ENCODE data around the gene ANKS1B.
A peak's percentile ranks its signal among the peaks of the same experiment; 100 is the strongest.

The ANKS1B gene

GRCh38 chr12:99152337-99152736 is 832.4 kb downstream of the ANKS1B start:
- DNase-seq = no peak

DNA sequence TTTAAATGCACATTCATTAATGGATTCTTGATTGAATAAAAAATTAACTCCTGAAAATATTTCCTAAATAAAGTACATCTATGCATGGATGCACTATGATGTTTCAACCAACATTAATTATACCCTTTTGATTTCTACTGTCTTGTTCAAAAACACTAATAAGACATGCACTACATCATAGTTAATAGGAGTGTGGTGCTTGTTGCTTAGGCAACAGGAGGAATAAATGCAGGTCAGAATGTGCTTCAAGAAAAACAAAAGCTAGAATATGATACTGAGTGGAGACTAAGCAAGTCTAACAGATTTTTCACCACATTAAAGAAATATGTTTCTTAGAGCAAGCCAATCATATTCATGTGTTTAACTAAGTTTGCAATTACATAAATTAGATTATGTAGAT is 833.0 kb downstream of the ANKS1B start:
- DNase-seq = no peak

- DNase-seq = peak in 3 of 4 experiments; percentile 15 to 43 (median 39)
Observed at GRCh38 chr12:99147130-99147529, 837.6 kb downstream of the ANKS1B start.

DNA sequence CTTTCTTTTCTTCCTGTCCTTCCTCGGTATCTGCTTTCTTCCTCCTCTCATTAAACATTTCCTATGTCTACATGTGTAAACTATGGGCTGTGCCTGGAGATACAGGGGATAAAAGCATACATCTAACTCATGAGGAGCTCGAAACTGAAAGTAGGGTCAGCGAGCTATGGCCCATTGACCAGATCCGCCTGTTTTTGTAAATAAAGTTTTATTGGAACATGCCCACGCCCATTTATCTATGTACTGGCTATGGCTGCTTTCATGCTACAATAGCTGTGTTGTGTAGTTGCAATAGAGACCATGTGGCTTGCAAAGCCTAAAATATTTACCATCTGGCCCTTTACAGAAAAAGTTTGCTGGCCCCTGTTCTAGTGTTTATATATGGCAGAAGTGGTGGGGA is 838.0 kb downstream of the ANKS1B start:
- DNase-seq = no peak

DNA sequence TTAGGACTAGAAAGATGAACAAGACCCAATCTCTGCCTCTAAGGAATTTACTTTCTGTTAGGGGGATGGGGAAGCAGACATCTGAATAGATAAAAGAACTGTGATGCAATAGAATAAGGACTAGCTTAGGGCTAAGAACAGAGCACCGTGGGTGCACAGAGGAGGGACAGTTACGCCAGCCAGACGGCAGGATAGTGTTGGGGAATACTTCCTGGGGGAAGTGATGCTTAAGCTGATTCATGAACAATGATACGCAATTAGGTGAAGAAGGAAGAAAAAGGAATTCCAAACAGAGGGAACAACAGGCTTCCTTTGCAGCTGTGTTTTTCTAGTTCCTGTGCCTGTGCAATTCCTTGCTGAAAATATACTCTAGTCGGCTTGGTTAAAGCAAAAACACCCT is 838.6 kb downstream of the ANKS1B start:
- DNase-seq = peak; percentile 53 to 76 (median 70)

DNA sequence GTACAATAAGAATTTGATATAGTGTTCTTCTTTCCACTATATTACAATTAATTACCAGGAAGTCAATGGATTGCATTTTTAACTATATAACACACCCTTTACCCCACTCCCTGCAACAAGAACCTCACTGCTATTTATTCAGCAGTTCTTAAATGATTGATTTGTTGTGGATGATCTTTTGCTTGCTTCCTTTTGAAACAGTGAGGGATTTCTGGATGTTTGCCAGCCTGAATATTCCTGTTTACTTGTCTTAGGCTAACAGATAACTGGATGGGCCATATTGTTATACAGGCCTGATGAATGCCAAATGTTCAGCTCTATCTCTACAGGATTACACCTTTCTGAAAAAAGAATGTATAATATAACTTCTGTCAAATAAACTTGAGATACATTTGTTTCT is 842.1 kb downstream of the ANKS1B start:
- DNase-seq = no peak

DNA sequence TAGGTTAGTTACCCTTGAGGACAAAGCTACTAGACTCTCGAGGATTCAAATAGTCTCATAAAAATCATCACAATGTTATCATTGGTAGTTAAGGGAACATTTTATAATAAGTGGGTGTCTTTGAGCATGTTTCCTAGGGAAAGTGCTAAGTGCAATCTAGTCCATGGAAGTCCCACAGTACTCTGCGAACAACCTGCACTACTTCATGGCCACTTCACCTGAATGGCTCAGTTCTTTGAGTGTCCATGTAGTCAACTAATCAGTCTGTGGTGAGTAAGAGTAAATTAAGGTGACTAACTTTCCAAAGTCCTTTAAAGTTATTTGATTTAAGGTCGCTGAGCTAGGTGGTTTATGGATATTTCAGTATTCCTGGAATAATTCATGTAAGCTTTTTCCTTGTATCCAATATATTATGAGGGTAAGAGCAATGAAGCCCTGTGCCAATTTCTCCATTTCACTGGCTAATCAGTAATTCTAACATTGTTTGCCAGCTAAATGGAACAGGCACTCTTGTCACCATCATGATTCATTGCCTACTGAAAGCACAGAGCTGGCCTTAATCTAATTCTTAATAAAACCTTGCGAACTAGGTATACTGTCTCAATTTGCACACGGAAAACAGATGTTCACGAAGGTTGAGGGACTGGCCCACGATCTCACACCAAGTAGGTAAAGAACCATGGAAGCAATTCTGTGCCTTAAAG is 844.6 kb downstream of the ANKS1B start:
- DNase-seq = no peak

GRCh38 chr12:99138393-99138792 is 846.3 kb downstream of the ANKS1B start:
- no peak for DNase-seq

- DNase-seq = peak; percentile 34 to 74 (median 56)
Observed at GRCh38 chr12:99137124-99137855, 847.4 kb downstream of the ANKS1B start.

DNA sequence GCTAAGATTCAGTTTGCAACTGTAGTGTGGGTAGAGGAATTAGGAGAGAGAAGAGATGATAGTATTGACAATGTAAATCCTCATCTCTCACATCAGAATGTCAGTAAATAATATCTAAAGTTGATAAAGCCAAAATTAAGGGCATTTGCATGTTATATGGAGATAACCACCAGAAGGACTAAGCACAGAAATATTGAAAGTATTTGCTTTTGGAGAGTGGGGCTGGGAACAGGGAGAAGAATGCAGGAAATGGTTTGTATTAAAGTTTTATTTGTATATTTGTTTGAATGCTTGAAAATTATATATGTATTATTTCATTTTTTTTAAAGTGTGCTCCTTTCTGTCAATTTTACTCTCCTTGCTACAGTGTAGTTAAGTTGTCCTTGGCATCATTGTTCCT is 848.2 kb downstream of the ANKS1B start:
- no peak for DNase-seq

- DNase-seq = no peak
Observed at GRCh38 chr12:99135376-99135775, 849.4 kb downstream of the ANKS1B start.

DNA sequence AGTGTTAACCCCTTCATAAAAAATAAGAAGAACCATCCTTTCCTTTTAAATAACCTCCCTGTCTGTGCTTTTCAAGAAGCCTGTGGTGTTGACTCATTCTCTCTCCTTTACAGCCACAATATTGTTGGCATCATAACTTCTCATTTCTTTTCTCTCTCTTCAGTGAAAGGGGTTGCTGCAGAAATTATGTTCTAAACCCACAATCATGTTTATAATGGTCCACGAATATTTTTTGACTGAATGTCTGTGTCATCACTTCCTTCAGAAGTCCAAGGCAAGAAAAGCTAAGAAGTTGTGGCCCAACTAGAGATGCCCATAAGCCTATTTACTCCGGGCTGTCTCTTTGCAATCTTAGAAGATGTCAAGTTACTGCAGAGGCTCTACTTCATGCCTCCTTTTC is 851.3 kb downstream of the ANKS1B start:
- peak; percentile 5 to 59 (median 28) for DNase-seq

DNA sequence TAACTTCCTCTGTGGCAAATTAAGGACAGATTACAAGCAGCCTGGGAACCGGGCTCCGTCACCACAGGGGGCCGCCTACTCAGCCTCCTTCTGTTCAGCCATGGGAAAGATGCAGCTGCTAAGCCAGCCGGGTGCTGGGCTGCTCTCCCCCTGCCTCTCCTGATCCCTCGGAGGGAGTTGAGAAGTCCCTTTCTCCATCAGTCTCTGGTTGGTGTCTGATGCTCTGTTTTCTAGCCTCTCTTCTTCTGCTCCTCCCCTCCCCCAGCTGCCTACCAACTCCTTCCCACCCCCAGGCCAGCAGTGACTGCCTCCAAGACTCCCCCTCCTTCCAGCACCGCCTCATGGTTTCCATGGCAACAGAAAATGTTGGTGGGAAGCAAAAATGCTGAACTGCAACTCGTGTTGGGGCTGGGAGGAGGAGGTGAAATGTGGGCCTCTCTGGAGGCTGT is 853.0 kb downstream of the ANKS1B start:
- peak; percentile 79 to 90 (median 86) for DNase-seq

GRCh38 chr12:99130808-99131553 is 853.8 kb downstream of the ANKS1B start:
- DNase-seq = peak; percentile 34 to 84 (median 59)

DNA sequence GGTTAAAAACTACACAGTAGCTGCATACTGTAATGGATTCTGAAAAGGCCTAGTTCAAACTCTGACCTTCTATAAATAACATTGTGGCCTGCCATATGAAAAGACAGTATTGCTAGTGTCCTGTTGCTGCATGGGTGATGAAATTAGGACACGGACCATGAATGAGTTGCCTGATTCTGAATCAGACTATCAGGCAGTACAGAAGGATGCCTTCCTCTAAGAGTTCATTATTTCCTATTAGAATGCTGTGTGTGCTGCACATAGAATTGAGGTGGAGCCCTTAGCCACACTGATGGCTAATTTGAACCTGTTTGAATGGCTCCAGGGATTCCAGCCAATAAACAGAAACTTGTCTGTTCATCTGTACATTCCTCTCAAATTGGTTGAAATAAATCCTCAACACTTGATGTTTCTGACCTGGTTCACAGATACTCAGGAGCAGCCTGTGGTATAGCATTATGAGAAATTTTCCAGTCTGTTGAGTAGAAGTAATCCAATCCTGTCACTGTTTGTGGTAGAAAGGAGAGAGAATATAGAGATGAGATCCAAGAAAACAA is 856.4 kb downstream of the ANKS1B start:
- peak in 1 of 4 experiments; percentile 6 for DNase-seq

GRCh38 chr12:99122959-99123358 is 861.8 kb downstream of the ANKS1B start:
- no peak for DNase-seq

GRCh38 chr12:99122496-99122895 is 862.2 kb downstream of the ANKS1B start:
- no peak for DNase-seq

GRCh38 chr12:99121546-99121945 is 863.2 kb downstream of the ANKS1B start:
- no peak for DNase-seq

DNA sequence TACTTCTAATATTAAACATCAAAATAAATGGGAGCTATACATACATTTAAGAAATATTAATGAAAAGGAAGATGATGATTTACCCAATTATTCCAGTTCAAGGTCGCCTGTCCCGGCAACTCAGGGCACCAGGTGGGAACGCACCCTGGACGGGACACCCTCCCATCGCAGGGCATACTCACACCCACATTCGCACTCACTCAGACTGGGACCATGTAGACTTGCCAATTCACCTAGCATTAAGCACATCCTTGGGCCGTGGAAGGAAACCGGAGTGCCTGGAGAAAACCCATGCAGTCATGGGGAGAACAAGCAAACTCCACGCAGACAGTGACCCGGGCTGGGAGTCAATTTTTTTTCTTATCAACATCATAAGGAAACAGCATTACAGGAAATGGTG is 864.8 kb downstream of the ANKS1B start:
- DNase-seq = no peak

DNA sequence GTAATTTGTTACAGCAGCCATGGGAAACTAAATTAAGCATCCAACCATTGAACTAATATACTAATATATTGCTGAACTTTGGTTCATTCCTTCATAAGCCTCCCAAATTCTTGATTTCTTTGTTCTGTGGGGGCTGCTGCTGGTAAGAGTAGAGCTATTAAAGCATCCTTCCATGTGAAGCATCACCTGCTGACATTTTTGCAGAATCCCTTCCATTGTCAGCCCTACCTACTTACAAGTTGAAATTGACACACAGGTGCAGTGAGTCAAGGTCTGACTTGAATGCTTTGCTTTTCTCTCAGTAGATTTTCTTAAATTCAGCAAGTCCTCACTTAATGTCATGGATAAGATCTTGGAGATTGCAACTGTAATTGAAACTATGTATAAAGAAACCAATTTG is 865.3 kb downstream of the ANKS1B start:
- no peak for DNase-seq

DNA sequence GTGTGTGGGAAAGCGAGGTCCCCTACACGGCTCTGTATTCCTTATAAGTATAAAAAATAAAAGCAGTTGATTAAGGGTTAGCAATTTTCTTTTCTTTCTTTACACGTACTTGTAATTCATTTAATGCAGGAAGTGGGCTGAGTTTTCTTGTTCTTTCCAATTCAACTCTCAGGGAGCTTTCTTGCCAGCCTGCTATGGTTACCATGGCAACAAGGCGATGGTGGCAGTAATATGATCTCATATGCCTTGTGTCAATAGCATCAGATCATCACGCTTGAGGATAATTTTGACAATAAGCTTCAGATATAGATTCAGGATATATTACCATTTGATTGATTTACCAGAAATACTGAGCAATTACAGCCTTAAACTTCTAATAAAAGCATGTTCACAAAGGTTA is 873.1 kb downstream of the ANKS1B start:
- DNase-seq = no peak

DNA sequence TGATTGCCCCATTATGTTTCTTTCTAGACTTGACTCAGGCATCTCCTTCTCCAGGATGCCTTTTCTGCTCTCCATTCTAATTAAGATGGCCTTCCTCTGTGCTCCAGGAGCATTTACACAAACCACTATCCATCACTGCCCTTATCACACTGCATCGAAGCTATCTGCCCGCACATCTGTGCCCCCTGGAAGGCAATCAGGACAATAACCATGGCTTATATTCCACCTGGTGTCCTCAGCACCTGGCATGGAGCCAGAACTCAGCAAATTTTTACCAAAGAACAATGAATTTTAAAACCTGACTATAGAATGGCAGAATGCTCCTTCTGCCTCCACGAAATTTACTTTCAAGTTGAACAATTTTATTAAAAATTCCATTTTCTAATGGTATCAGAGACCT is 873.9 kb downstream of the ANKS1B start:
- no peak for DNase-seq

DNA sequence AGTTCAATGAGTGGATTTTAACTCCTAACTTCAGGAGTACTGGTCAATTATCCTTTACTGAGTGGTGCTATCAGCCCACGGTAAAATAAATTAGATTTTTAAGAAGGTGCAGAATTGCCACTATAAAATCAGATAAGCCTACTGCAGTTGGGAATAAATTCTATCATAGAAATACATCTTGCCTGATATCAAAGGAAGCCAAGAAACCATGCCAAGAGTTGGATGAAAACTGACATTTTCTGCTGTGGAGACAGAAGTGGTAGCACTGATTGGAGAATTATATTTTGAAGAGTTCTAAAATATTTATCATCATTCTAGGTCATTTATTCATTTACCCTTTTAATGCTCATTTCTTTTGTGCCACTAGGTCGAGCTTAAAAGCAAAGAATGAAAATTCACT is 874.5 kb downstream of the ANKS1B start:
- no peak for DNase-seq

All from suppressor macrophage (primary cell).